ENCODE results near the gene ARIH1.
"Not testable (repeated sequence)": the region's sequence is repeated elsewhere in the genome, so short reads cannot be mapped to it uniquely, and the experiment has no call there.

Gene ARIH1

DNA sequence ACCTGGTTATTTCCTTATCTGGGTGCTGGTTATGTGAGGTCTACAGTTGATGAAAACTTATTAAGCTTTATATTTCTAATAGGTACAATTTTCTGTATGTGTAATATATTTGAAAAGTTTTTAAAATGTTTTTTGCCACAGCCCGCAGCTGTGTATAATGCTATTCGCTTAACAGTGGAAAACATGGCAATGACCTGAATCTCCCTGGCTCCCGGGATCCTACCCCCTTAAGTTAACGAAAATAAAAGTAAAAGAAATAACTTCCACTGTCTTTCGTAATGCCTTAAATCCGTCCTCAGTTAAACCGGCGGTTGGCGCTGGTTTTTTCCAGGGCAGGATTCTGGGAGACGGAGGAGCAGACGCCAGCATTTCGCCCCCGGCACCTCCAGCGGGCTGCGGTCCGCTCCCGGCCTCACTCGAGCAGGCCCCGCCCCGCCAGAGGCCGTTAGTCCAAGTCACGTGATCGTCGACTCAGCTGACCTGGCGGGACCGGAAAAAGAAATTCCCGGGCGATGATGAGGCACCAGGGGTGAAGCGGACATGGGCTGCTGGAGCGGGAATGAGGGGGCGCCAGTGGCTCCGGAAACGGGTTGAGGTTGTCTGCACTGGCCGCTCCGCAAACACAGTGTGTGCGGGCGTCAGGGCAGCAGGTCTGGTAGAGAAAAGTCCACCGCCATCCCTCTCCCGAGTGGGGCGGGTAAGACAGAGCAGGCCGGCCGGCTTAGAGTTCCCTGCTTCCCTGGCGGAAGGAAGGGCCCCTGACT lies 162.6 kb downstream of the ARIH1 start:
- not testable (repeated sequence) for H3K27ac ChIP-seq

DNA sequence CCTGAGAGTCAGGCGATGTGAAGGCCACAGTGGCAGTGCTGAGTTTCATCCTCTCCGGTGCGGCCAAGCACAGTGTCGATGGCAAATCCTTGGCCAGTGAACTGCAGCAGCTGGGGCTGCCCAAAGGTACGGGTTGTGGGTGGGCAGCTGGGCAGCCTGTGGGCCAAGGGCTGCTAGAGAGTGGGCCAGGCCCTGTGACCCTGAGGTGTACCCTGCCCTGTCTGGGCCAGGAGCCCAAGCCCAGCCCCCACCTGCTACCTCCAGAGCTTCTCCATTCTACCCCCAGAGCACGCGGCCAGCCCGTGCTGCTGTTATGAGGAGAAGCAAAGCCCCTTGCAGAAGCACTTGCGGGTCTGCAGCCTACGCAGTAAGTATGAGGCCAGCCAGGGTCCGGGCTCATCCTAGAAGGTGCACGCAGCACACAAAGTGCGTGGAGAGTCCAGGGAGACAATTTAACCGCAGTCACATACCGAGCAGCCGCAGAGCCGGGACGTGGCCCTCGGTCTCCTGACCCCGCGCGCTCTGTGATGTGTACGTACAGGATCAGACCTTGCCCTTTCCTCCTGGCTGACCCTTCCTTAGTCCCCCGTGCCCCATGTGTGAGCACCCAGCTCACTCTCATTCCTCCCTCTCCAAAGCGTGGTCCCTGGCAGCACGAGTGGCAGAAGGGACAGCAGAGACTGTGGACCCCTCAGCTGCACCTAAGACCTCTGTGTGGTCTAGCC lies 165.8 kb downstream of the ARIH1 start:
- not testable (repeated sequence) for H3K27ac ChIP-seq

DNA sequence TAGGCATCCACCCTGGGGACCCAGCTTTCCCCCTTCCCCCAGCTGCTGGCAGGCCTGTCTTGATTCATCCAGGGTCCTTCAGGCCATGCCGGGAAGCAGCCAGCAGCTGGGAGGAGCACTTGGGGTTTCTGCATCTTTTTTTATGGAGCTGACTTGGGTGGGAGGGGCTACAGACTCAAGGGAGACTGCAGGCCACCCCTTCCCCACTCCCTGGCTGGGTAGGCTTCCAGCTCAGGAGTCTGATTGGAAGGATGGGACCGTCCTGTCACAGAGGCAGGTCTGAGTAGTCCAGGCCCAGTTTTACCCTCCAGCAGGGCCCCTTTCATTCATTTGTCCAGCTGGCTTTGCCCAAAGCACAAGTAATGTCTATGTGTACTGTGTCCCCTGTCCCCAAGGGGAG lies 168.1 kb downstream of the ARIH1 start:
- H3K27ac ChIP-seq: not testable (repeated sequence)

DNA sequence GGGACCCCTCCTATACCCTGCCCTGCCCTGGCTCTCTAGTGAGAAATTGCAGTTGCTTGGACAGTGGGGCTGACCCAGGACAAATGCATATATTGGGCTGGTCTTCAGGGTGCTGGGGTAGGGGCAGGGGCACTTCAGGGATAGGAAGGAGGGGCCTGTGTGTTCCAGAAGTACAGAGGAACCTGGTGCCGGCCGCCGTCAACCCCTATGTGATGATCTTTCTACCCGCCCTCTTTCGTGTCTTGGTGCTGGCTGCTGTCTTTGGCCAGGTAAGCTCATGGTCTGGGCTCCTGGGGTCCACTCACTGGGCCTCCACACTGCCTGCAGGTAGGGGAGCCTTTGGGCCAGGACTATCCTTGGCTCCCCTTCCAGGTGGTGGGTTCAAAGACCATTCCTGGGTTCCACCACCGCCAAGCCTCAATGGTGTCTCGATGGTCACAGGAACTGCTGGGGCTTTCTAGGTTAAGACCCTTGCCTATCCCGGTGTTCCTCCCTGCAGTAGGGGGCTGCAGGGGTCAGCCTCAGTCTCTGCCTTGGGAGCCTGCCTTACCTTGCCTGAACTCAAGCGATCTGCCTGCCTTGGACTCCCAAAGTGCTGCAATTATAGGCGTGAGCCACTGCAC lies 174.6 kb downstream of the ARIH1 start:
- not testable (repeated sequence) for H3K27ac ChIP-seq

All from C4-2B (cell line).